HG03460 (cell line): ENCODE results near the gene IFIT5.
"Not testable (repeated sequence)": the region's sequence is repeated elsewhere in the genome, so short reads cannot be mapped to it uniquely, and the experiment has no call there.

ENCODE experiments used
- ATAC-seq: cut with Tn5 transposase; IDR thresholded peaks from one replicate; pipeline ENCODE4 v1.9.1; 2021; ENCODE audit not compliant: unreplicated experiment

IFIT5 gene

DNA sequence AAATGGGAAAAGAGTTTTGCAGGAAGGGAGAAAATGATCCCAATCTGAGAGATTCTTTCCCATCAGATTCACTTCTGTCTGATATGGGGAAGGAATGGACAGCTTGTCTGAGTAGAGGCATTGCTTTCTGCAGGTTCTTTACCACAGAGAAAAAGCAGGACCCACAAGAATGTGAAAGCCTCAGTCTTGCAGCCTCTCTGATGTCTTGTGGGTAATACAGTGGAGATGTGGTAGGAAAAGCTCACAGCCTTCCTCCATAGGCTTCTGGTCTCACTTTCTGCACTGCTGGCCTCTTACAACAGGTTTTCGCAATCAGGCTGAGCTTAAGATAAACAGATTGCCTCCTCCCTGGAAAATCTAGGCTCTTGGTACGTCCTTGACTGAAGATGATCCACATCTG is 21.4 kb upstream of the IFIT5 start:
- ATAC-seq: peak; percentile 41

DNA sequence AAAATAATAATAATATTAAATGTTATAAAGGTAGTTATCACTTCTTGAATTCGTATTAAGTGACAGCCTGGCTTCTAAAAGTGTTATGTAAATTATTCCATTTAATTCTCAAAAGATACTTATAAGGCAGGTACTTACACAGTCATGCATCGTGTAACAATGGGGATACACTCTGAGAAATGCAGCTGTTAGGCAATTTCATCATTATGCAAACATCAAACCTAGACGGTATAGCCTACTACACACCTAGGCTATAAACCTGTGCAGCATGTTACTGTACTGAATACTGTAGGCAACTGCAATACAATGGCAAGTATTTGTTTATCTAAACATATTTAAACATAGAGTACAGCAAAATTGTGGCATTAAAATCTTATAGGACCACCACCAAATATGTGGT is 20.5 kb upstream of the IFIT5 start:
- no peak for ATAC-seq

DNA sequence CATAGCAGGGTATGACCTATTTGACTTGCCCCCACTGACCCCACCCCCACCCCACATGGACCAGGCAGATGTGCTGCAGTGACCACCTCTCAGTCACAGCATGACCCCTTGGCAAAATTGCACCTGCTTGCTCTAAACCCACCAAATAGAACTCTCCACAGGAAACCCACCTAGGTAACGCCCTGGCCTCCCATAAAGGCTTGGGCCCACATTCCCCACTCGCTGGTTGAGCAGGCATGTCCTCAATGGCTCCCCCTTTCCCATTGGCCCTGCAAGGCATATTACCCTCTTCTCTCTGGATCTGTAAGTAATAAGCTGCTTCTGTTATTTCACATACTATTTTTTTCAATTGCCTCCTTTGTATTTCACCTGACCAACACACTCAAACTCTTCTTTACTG is 19.2 kb upstream of the IFIT5 start:
- no peak for ATAC-seq

GRCh38 chr10:89398003-89398749 is 16.2 kb upstream of the IFIT5 start:
- ATAC-seq: no peak

GRCh38 chr10:89399956-89400355 is 14.4 kb upstream of the IFIT5 start:
- no peak for ATAC-seq

DNA sequence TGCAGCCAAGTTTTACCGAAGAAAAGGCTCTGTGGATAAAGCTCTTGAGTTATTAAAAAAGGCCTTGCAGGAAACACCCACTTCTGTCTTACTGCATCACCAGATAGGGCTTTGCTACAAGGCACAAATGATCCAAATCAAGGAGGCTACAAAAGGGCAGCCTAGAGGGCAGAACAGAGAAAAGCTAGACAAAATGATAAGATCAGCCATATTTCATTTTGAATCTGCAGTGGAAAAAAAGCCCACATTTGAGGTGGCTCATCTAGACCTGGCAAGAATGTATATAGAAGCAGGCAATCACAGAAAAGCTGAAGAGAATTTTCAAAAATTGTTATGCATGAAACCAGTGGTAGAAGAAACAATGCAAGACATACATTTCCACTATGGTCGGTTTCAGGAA is 11.3 kb upstream of the IFIT5 start:
- no peak for ATAC-seq

DNA sequence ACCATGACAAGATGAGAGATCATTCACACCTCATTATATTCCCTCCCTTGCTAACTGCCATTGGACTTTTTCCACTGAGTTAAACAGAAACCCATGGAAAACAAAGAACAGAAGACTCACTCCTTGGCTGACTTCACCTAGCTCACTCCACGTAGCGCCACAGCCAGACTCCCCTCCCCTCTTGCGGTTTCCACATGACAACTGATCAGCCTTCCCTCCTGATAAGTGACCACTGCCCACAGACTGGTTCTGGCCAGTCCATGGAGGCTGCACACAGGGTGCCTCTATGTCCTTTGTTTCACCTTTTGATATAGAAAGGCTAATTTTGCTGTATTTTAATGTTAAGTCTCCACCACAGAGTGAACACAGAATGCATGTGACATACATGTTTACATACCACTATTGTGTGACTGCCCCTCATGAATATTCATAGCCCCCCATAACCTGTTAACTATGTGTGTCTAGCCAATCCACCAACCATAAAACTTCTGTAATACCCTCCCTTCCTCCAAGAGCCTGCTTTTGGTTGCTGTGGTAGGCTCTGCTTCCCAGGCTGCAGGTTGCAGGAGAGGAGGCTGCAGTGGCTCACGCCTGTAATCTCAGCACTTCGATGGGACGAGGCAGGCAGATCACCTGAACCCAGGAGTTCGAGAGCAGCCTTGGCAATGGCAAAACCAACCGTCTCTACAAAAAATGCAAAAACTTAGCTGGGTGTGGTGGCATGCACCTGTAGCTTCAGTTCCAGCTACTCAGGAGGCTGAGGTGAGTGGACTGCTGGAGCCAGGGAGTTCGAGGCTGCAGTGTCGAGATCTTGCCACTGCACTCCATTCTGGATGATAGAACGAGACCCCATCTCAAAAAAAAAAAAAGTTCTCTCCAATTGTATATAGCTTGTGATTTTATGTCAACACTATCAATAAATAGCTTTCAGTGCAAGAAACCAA is 10.0 kb upstream of the IFIT5 start:
- no peak for ATAC-seq

DNA sequence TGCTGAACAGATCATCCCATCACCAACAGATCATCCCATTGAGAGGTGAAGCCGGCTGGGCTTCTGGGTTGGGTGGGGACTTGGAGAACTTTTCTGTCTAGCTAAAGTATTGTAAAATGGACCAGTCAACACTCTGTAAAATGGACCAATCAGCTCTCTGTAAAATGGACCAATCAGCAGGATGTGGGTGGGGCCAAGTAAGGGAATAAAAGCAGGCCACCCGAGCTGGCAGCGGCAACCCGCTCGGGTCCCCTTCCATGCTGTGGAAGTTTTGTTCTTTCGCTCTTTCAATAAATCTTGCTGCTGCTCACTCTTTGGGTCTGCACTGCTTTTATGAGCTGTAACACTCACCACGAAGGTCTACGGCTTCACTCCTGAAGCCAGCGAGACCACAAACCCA is 8.2 kb upstream of the IFIT5 start:
- ATAC-seq: not testable (repeated sequence)

- not testable (repeated sequence) for ATAC-seq
Measured at GRCh38 chr10:89407792-89408191, 6.6 kb upstream of the IFIT5 start.

GRCh38 chr10:89409282-89409681 is 5.1 kb upstream of the IFIT5 start:
- not testable (repeated sequence) for ATAC-seq

- ATAC-seq: not testable (repeated sequence)
Measured at GRCh38 chr10:89410551-89410950, 3.8 kb upstream of the IFIT5 start.

DNA sequence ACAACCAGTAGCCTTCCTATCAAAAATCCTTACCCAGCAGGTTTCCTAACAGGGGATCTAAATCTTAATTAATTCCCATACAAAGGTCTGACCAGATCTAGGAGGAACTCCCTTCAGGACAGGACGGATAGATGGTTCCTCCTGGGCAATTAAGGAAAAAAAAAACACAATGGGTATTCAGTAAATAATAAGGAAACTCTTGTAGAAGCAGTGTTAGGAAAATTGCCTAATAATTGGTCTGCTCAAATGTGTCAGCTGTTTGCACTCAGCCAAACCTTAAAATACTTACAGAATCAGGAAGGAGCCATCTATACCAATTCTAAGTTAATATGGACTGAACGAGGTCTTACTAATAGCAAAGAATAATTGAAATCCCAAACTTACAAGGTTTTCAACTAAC is 3.2 kb upstream of the IFIT5 start:
- not testable (repeated sequence) for ATAC-seq

DNA sequence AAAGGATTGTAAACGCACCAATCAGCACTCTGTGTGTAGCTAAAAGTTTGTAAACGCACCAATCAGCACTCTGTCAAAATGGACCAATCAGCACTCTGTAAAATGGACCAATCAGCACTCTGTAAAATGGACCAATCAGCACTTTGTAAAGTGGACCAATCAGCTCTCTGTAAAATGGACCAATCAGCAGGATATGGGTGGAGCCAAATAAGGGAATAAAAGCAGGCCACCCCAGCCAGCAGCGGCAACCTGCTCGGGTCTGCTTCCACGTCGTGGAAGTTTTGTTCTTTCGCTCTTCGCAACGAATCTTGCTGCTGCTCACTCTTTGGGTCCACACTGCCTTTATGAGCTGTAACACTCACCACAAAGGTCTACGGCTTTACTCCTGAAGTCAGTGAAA is 2.1 kb upstream of the IFIT5 start:
- not testable (repeated sequence) for ATAC-seq

DNA sequence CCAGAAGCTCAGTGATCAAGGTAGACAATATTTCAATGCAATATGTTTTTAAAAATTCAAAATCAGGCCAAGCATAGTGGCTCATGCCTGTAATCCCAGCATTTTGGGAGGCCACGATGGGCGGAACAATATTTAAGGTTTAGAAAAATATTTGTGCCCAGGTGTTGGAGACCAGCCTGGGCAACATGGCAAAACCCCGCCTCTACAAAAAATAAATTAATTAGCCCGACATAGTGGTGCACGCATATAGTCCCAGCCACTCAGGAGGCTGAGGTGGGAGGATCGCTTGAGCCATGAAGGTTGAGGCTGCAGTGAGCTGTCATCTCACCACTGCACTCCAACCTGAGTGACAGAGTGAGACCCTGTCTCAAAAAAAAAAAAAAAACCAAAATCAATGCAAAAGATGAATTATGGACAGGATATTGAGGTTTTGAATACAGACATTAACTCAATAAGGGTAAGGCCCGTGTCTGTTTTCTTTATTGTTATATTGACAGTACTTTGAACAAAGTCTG is 913 bp upstream of the IFIT5 start:
- ATAC-seq: no peak

GRCh38 chr10:89414879-89415821 is 782 bp downstream of the IFIT5 start:
- ATAC-seq: peak; percentile 38

- ATAC-seq: no peak
Measured at GRCh38 chr10:89416465-89416864, 2.1 kb downstream of the IFIT5 start.

GRCh38 chr10:89419548-89419947 is 5.2 kb downstream of the IFIT5 start:
- ATAC-seq: no peak

DNA sequence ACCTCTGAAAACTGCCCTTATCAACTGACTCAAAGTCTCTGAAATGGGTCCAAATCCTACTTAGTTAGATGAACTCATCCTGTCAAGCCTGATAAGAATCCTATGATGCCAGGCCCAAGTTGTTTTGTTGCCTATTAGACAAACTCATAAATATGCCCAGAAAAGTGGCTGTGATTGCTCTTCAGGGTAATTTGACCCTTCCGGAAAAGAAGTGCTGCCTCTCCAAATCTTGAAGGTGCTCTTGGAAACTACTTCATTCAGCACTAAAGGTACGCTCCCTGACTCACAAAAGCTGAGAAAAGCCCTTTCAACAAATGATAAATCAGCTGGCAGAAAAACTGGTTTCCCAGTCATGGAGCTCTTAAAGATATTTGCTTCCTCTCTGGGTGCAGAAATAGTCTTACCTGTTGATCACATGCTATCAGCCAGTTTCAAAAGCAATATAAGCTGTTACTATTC is 6.7 kb downstream of the IFIT5 start:
- no peak for ATAC-seq

GRCh38 chr10:89425000-89425399 is 10.6 kb downstream of the IFIT5 start:
- ATAC-seq: no peak

GRCh38 chr10:89426230-89426868 is 12.0 kb downstream of the IFIT5 start:
- no peak for ATAC-seq
